Prostate gland (tissue), 2 donors: ENCODE results near the gene RPL10L. TPM values are rescaled to one million over a fixed set of nuclear protein-coding genes. Genes with fewer than 3 reads are reported as not detected.

ENCODE experiments used
- DNase-seq: peaks from one replicate; pipeline ENCODE4 v3.0.0-alpha.2; 2019; ENCODE audit warnings: low spot score
- H3K27ac ChIP-seq, 2 donors: fragments of 200-600 bp; sonication (generic); 2 replicates each; pipeline ENCODE4 v1.5.1; 2017 to 2019
- H3K27me3 ChIP-seq: fragments of 200-600 bp; sonication (generic); replicated peaks from 2 replicates; pipeline ENCODE4 v1.5.1; 2019; ENCODE audit not compliant: insufficient read depth
- H3K36me3 ChIP-seq, 2 donors: fragments of 200-600 bp; sonication (generic); 1 replicate in 1 of 2; 2 replicates in 1 of 2; pipeline versions ENCODE4 v1.5.1 to v1.8.1; 2017 to 2019
- H3K4me1 ChIP-seq: fragments of 200-600 bp; sonication (generic); replicated peaks from 2 replicates; pipeline ENCODE4 v1.5.1; 2019
- H3K4me3 ChIP-seq, 2 donors: fragments of 200-600 bp; sonication (generic); 2 replicates each; pipeline ENCODE4 v1.5.1; 2017 to 2019
- H3K9me3 ChIP-seq: fragments of 200-600 bp; sonication (generic); 2 replicates; pipeline ENCODE4 v1.5.1; 2017
- CTCF ChIP-seq, 4 experiments: fragments of 200-600 bp in 2 of 4; fragments of 450-650 bp in 2 of 4; sonication (generic) in 2 of 4; IDR thresholded peaks; 1 replicate in 3 of 4; 2 replicates in 1 of 4; pipeline ENCODE4 v1.5.1; 2016 to 2019; ENCODE audit warnings: antibody characterized with exemption in 4 of 4, mild to moderate bottlenecking in 2 of 4, moderate library complexity in 2 of 4
- POLR2A ChIP-seq: fragments of 450-650 bp; IDR thresholded peaks from one replicate; pipeline ENCODE4 v1.6.1; 2016; ENCODE audit warnings: antibody characterized with exemption, mild to moderate bottlenecking
- POLR2AphosphoS5 ChIP-seq: sonication (generic); formaldehyde crosslinking; IDR thresholded peaks from one replicate; pipeline ENCODE4 v1.6.1; 2017; ENCODE audit warnings: antibody characterized with exemption
- WGBS: methylation state at CpG from one replicate; pipeline ENCODE4 v1.1.5; 2018; 5-methylcytosine and 5-hydroxymethylcytosine counted together
- intact Hi-C: fragments of 100-400 bp; cut with DNase I; formaldehyde crosslinking; loops from one replicate; pipeline ENCODE4 v1.14.2; 2022
- total RNA-seq, 2 donors: library from RNA; depleted of rRNA; stranded (reverse); fragments of >200 nt; gene quantifications; one replicate each; pipeline ENCODE4 v1.1.0, GENCODE V29; 2016

Gene RPL10L
- total RNA-seq, 2 donors from 2014 or later: 7.8 TPM; not detected in 1

GRCh38 chr14:46661728-46662127 lies 10.1 kb upstream of the RPL10L start:
- no peaks in the 10 kb centered on the region for H3K4me1 ChIP-seq
- H3K9me3 ChIP-seq: no peaks in the 10 kb centered on the region
- no peak overlapping the region for H3K4me3 ChIP-seq
- no peak overlapping the region for H3K27ac ChIP-seq
- TF ChIP-seq CTCF (IDR thresholded peaks at IDR 0.05): no peak
- no peak for TF ChIP-seq POLR2AphosphoS5
- TF ChIP-seq POLR2A: no peak
- intact Hi-C loops: no loop called here
- no peak for DNase-seq
- 63% methylated on average over 1 of the region's 1 CpG for WGBS
- no peaks in the 10 kb centered on the region for H3K27me3 ChIP-seq
- H3K36me3 ChIP-seq: no peaks in the 10 kb centered on the region

DNA sequence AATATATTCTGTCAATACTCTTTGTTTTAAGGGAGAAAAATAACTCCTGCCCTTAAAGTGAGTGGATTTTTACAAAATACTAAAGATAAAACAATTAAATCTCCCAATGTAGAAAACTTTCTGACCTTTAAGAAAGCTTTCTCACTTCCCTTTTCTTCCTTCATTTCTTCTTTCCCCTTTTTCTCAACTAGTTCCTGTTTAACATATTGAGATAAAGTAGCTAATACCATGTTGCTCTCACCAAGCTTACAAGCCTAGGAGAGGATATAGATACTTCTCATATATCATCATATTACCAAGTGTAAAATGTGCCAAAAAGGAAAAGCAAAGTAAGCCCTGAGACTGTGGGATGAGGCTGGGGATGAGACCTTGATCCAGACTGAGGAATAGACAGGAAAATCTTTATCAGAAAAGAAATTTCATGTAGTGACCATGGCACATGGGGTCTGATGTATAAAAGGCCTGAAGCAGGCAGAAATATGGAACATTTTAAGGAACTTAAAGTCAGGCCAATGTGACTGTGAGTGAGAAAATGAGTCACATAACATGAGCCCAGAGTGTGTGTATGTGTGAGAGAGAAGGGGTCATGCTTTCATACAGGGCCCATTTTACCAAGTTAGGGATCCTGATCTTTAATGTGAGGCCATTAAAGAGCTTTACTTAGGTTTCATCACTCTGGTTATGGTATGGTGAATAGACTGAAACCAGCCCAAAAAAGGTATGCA lies 1.6 kb upstream of the RPL10L start:
- Histone ChIP-seq H3K27me3 (no peaks in the 10 kb centered on the region), H3K36me3 (no peaks in the 10 kb centered on the region), H3K4me1 (no peaks in the 10 kb centered on the region), H3K27ac (no peak overlapping the region), H3K4me3 (no peak overlapping the region), H3K9me3 (no peaks in the 10 kb centered on the region)
- intact Hi-C loops: no loop called here
- DNase-seq: no peak
- TF ChIP-seq POLR2A (no peak), POLR2AphosphoS5 (no peak), CTCF (IDR thresholded peaks at IDR 0.05) (no peak)

- Histone ChIP-seq H3K27me3 (no peaks in the 10 kb centered on the region), H3K27ac (no peak overlapping the region), H3K9me3 (no peaks in the 10 kb centered on the region), H3K36me3 (no peaks in the 10 kb centered on the region), H3K4me3 (no peak overlapping the region), H3K4me1 (no peaks in the 10 kb centered on the region)
- TF ChIP-seq CTCF (IDR thresholded peaks at IDR 0.05): no peak
- no peak for TF ChIP-seq POLR2A
- no peak for TF ChIP-seq POLR2AphosphoS5
- no peak for DNase-seq
- intact Hi-C loops: no loop called here
These were observed 4.8 kb downstream of the RPL10L start for GRCh38 chr14:46646796-46647195.

DNA sequence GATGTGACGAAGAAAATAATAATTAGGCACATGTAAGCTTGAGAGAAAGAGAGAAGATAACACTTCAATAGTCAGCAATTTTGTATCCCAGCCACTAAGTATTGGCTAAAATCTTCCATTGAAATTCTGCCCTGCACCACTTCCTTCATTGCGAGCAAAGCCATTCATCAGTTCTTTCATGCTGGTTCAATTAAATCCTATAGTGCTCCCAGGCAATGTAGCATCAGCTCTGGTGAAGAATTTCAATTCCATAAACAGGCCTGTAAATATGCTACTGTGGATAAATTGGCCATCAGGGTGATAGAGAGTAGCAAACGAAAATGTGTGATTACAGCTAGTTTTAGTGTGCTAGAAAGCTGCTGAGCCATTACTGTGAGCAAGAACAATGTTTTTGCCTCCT lies 24.7 kb downstream of the RPL10L start:
- Histone ChIP-seq H3K27me3 (no peaks in the 10 kb centered on the region), H3K4me1 (no peaks in the 10 kb centered on the region), H3K4me3 (no peak overlapping the region), H3K9me3 (no peaks in the 10 kb centered on the region), H3K27ac (no peak overlapping the region), H3K36me3 (no peaks in the 10 kb centered on the region)
- TF ChIP-seq CTCF (IDR thresholded peaks at IDR 0.05) (no peak), POLR2A (no peak), POLR2AphosphoS5 (no peak)
- 84% methylated on average over 3 of the region's 3 CpGs for WGBS
- intact Hi-C loops: no loop called here
- DNase-seq: no peak
